ENCODE measurements around the gene TBRG4.

TBRG4 gene

DNA sequence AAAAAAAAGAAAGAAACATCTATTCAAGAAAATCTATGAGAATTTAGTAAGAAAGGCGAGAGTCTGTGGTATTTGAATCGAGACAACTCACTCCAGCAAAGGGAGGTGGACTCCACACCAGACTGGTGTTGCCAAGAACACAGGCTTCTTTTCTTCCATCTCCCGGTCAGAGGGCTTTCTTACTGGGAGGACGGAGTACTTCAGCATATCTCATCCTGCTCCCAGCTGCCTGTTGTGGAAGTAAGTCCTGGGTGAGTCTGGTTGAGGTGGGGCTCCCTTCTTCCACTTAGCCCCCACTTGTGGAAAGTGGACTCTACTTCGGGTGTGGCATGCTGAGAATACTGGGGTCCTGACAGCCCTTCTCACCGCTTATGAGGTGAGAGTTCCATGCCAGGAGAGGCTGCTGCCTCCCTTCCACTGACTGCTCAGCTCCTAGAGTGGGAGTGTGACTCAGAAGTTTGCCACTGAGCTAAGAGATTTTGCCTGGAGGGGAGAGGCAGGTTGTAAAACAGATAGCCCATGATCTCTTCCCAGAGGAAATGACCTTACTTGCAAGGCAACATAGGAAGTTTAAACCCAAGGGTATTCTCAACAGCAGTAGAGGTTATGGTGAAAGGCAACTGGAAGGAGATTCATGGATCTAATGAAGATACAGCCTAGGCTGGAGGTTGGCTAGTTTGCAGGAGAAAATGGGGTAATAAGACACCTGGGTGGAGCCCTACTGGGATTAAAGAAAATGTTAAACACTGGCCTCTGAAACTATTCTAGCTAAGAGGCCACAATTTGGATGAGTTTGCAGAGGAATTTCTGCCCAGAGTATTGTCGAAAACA is 19.2 kb downstream of the TBRG4 start:
- no peak for DNase-seq (ENCODE audit: low read depth in 1 of 2, low spot score in 1 of 2)

DNA sequence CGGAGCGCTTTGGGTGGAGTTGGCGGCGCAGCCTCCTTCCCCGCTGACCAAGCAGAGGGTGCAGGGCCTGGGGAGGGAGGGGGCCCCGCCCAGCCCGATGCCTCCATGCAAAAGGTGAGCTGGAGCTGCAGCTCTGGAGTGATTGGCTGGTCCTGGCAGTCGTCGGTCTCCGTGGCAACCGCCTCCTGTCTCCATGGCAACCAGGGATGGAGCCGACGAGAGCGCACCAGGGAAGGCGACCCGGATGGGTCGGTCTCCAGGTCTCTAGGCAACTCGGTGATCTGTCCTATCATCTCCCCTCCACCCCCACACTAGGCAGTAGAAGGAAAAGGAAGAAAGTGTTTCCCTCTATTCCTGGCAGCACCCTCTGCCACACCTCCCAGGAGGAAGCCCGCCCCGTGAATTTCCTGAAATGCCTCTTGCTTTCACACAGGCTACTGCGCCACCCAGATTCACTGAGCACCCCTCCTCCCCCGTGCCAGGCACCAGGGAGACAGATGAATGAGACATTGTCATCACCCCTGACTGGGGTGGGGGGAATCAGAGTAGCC is 22.1 kb downstream of the TBRG4 start:
- DNase-seq (ENCODE audit: low read depth in 1 of 2, low spot score in 1 of 2) = peak in 1 of 2 donors; percentile 26

DNA sequence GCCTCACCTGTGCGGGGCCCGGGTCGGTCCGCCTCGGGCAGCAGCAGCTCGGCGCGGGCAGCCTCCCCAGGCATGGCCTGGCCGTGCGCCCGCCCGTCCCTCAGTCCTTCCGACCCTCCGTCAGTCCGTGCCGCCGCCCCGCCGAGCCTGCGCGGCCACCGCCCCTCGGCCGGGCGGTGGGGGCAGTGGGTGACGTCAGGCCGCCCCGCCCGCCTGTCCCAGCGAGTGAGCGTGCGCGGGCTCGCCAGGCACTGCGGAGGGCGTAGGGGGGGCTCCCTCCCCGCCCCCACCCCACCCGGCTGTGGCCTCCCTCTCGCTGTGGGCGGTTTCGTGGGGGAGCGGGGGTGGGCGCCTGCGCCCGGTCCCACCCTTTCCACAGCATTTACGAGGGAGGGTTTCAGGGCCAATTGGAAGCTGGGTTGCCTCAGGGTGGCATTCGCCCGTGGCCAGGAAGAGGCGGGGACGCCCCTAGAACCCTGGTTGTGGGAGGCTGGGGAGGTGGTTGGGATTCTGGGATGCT is 22.6 kb downstream of the TBRG4 start, which contains the start of gene NACAD:
Gene NACAD, minus strand, starts transcription at position 149 of the 520 bp plus-strand sequence. Its CDS starts 75 bp downstream, at position 74.
- DNase-seq (ENCODE audit: low read depth in 1 of 2, low spot score in 1 of 2) = no peak

DNA sequence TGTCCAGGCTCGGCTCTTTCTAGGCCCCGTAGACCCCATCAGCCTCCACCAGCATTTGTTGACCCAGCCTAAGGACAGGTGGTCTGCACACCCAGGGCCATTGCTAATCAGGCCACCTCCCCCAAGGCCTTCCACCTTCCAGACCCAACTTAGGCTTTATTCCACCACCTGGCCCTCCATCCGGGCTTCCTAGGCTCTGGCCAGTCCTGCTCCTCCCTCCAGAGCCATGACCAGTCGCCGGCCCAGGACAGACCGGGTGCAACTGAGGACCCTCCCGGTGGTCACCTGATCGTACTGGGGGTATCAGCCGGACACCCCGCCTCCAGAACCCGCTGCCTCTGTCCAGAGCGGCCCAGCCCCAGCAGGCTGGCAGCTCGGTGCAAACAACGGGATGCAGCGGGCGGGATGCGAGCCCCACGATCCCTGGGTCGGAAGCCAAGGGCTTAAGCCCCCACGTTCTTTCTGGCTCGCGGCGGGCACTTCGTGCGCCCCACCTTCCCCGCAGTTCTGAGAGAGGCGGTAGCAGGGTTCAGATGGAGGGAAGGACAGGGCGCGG is 23.3 kb downstream of the TBRG4 start:
- DNase-seq (ENCODE audit: low read depth in 1 of 2, low spot score in 1 of 2) = no peak

DNA sequence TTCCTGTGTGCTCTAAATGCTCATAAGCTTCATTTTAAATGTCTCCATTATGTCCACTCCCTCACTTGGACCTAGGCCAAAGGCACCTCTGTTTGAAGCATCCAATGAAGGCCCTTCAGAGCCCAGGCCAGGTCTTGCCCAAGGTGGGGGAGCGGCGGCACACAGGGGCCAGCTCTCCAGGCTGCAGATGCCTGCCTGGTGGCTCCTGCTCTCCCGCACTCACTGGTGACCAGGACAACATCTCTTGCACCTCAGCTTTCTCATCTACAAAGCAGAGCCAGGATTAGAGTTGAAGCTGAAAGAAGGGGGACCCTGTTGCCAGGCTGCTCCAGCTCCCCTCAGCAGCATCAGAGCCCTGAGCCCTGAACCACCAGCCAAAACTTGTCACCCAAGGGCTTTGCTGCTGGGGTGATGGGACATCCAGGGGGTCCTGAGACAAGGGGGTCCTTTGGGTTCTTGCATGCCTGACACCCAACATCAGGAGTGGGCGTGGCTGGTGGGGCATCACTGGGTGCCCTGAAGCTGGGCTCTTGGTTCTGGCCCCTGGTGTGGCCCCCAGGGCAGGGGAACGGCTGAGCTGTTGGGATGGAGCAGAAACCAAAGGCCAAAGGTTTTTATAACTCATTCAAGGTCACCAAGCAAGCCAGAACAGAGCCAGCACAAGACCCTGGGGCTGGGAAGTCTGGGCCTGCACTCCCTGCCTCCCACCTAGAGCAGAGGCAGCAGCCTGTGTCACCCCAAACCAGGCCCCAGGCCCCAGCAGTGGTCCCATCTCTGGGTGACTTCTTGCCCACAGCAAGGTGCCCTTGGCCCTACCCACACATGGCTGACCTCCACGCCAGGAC is 24.0 kb downstream of the TBRG4 start:
- no peak for DNase-seq (ENCODE audit: low read depth in 1 of 2, low spot score in 1 of 2)

DNA sequence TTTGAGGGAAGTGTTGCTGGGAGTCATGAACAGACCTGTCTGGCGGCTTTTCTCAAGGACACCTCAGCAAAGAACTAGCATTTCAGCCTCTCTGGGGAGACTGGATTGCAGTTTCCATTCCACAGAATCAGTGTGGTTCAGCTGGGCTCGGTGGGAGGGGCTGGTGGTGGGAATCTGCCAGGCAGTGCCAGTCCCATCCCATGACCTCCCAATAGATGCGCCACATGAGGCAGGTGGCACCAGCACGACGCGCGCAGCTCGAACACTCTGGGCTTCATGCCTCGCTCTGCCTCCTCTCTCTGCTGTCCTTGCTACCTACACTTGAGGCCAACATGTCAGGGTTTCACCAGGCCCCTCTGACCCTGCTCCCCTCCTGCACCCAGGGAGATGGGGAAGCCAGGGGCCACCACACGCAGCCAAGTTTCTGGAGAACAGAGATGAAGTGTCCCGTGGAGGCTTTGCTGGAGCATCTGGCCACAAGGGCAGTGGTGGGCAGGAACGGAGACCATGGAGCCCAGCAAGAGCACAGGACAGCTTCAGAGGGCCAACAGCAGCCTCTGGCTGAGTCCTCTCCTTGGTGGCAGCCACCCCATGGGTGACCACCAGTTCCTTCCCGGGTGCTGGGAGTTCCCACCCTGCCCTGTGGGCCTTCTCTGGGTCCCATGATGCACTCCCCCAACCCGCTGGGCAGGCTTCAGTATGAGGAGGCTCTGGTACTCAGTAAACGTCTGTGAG is 25.0 kb downstream of the TBRG4 start:
- no peak for DNase-seq (ENCODE audit: low read depth in 1 of 2, low spot score in 1 of 2)

DNA sequence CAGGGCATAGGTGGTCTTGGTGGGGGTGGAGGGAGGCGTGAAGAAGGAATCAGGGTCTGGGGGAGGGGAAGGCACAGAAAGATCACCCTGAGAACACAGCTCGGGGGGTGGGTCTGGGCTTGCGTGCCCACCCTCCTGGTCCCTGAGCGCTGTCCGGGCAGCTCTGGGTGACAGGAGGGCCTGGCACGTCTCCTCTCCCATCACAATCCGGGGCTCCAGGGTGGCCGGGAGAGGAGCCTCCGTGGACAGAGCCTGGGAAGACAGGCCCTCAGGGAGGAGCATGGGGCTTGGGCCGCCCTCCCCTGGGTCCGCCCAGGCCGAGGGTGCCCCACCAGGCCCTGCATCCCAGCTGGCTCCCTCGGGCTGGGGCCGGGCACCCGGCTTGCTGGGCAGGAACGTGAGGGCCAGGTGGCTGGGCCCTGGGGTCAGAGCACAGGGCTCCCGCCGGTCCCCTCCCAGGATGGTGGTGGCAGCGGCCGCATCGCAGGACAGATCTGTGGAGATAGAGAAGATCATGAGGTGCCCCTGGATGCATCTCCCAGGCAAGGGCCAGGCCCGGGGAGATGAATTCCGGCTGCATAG is 25.8 kb downstream of the TBRG4 start:
- DNase-seq (ENCODE audit: low read depth in 1 of 2, low spot score in 1 of 2) = no peak

DNA sequence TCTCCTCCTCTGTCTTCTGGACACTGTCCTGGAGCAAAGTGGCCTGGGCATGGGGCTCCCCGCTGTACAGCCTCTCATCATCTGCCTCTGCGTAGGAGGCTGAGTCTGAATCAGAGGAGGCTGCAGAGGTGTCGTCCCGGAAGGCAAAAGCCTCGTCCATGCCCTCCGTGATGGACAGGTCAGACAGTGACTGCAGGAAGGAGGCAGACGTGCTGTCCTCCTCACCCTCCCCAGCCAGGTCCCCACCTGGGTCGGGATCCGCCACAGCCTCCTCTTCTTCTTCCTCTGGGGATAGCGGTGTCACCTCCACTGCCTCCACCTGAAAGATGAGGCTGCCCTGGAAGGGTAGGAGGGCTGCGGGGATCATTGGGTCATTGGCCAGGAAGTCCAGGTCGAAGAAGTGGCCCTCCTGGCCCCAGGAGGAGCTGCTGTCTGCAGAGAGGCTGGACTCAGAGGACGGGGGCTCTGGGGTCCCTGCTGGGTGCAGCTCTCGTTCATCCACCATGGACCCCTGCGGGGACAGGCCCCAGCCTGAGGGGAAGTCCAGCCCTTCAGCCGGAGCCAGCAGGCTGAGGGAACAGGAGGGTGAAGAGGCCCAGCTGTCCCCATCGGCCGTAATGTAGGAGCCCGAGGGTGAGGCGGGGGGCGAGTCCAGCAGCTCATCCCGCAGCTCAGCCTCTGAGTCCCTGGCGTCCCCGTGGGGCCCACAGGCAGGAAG is 26.4 kb downstream of the TBRG4 start:
- DNase-seq (ENCODE audit: low read depth in 1 of 2, low spot score in 1 of 2) = no peak

DNA sequence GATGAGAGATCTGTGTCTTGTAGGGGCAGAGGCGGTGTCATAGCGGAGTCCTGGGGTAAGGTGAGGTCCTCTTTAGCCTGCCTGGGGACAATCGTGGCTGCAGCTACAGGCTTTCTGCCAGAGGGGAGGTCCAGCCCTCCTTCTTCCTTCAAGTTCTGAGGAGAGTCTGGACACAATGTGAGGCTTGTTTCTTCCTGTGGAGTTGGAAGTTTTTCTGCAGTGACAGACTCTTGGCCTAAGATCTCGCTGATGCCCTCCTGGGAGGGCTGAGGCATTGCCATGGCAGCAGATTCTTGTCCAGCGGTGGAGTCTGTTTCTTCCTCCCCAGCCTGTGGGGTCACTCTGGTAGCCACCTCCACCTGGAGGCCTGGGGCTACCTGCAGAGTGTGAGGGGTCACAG is 27.2 kb downstream of the TBRG4 start:
- no peak for DNase-seq (ENCODE audit: low read depth in 1 of 2, low spot score in 1 of 2)

DNA sequence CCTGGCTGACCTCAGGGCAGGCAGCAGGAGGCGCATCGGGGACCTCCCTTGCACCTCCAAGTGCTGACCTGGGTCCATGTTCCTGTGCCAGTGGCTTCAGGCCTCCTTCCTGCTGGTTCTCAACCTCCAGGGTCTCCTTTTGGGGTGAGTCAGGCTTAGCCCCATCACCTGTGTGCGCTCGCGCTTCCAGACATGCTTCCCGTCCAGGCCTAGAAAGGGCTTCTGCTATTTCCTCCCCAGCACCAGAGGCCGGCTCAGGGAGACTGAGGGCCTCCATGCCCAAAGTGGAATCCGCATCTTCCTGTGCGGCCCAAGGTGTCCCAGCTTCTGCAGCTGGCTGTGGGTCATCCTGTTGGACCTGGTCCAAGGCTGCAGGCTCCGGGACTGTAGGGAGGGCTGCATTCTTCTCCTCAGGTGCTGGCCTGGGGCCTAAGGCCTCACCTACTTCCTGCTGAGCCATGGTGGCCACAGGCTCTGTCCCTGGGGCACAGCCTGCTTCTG is 28.6 kb downstream of the TBRG4 start:
- DNase-seq (ENCODE audit: low read depth in 1 of 2, low spot score in 1 of 2) = no peak

DNA sequence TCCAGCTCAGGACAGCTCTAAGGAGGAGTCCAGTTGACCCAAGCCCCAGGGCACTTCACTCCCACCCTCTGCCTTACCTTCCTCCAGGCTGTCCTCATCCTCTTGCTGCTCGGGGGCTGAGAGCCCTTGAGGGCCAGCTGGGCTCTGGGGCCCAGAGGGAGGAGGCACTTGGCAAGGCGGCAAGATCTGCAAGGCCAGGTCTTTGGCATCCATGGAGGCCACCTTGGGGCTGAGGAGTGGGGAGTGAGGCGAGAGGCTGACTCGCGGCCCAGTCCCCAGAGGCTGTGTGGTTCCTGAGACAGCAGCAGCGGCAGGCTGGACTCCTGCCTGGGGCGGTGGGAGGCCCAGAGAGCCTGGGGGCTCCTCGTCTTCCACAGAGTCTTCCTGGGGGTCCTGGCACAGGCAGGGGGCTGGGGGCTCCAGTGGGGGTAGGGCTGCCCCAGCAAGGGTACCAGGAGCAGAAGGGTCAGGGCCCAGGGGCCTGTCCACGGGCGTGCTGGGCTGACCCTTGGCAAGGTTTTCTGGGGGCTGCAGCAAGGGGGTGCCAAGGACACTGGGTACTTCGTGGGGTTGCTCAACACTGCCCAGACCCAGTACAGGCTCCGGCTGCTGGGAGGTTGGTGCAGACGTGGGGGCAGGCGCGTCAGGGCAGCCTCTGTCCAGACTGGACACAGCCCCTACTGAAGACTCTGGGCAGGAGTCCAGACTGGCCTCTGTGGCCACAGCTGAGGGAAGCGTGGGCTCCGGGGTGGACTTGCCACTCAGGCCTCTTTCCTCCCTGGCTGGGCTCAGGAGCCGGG is 29.3 kb downstream of the TBRG4 start:
- no peak for DNase-seq (ENCODE audit: low read depth in 1 of 2, low spot score in 1 of 2)

DNA sequence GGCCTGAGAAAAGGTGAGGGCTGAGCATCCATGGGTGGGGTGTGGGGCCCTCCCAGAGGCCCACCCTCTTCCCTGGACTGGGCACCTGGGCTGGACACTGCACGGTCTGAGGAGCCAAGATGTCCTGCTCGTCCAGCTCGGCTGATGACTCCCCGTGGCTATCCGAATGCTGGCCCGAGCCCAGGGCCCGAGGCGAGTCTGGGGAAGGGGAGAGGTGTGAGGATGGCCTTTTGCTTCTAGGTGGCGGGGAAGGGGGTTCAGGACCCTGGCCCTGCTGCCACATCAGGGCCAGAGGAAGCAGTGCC is 29.9 kb downstream of the TBRG4 start:
- DNase-seq (ENCODE audit: low read depth in 1 of 2, low spot score in 1 of 2) = no peak

DNA sequence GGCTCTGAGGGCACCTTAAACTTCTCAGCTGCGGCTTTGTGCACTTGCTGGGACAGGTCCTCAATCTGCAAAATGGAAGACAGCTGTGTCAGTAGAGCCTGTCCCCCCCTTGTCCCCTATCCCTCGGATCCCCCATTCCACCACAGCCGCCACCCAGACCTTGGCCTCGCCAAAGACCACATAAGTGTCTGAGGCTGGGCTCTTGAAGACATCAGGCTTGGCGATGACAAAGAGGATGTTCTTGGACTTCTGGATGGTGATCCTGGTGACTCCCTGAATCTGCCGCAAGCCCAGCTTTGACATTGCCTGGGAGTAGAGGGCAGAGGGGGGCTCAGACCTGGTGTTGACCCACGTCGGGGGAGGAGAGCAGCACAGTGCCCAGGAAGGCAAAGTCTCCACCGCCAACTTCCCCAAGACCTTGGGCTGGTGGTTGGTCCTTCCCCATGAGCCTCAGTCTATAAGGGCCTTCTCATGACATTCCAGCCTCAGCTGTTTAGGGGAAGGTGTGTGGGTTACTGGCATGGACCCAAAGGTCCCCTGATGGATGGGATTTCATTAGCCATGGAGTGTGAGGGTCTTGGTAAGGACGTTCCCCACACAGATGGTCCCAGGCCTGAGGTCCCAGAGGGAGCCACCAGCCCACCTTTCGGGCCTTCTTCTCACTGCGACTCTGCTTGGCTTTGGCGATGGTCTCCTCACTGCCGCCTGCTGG is 30.4 kb downstream of the TBRG4 start:
- no peak for DNase-seq (ENCODE audit: low read depth in 1 of 2, low spot score in 1 of 2)

DNA sequence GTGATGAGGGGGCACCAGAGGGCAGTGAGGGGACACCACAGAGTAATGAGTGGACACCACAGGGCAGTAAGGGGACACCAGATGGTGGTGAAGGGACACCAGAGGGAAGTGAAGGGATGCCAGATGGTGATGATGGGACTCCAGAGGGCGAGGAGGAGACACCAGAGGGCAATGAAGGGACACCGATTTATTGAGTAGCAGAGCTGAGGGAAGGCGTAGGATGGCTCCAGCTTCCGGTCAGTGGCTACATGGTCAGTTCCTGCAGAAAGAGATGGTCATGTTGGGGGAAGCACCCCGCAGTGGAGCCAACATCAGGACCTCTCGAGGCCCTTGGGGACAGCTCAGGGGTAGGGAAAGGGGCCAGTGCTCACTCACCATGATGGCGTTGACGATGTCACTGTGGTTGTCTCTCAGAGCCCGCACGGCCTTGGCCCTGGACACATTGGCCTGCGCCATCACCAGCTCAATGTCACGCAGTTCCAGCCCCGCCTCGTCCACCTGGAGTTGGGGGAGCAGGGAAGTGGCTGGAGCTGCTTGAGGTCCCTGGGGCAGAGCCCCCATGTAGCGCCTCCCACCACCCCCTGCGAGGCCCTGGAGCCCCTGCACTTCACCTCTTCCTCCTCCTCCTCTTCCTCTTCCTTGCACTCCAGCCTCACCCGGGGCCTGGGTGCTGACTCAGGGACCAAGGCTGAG is 31.1 kb downstream of the TBRG4 start:
- no peak for DNase-seq (ENCODE audit: low read depth in 1 of 2, low spot score in 1 of 2)

DNA sequence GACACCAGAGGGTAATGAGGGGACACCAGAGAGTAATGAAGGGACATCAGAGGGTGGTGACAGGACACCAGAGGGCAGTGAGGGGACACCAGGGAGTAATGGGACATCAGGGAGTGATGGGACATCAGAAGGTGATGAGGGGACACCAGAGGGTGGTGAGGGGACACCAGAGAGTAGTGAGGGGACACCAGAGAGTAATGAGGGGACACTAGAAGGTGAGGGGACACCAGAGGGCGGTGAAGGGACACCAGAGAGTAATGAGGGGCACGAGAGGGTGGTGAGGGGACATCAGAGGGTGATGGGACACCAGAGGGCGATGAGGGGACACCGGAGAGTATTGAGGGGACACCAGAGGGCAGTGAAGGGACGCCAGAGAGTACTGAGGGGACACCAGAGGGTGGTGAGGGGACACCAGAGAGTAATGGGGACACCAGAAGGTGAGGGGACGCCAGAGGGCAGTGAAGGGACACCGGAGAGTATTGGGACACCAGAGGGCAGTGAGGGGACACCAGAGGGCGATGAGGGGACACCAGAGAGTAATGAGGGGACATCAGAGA is 33.3 kb downstream of the TBRG4 start:
- DNase-seq (ENCODE audit: low read depth in 1 of 2, low spot score in 1 of 2) = no peak

DNA sequence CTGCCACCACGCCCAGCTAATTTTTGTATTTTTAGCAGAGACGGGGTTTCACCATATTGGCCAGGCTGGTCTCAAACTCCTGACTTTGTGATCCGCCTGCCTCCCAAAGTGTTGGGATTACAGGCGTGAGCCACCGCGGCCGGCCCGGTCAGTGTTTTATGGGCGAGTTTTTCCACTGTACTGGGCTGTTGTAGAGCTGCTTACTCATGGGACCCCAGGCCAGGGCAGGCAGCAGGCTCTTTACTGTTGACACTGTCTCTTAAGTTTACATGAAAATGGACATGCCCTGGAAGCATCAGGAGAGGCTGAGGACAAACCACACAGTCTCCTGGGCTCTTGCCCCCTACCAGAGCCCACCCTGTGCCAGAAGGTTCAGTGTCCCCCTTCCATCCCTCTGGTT is 33.9 kb downstream of the TBRG4 start:
- DNase-seq (ENCODE audit: low read depth in 1 of 2, low spot score in 1 of 2) = no peak

DNA sequence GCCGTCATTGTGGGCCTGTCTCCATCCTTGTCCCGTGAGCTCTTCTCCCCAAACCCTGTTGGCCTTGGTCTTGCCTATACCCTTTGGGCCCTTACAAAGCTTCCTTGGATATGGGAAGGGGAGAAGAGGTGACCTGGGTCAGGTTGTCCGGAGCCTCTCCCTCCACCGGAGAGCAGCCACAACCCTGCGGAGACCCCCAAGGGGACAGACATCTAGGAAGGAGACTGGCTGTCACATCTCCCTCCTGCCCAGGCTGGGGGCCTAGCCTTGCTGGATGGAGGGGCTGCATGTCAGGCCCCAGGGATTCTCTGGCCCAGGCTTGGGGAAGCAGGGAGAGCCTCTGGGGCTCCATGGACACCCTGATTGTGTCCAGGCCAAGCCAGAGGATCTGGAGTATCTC is 34.6 kb downstream of the TBRG4 start:
- no peak for DNase-seq (ENCODE audit: low read depth in 1 of 2, low spot score in 1 of 2)

All from stimulated activated CD4-positive, alpha-beta T cell treated with anti-CD3 and anti-CD28 coated beads, Interleukin-15, amount 100 ng/mL, for 1 hour (primary cell).